AG08395 (cell line): ENCODE data around the gene EDIL3.
"Not testable (repeated sequence)": the region's sequence is repeated elsewhere in the genome, so short reads cannot be mapped to it uniquely, and the experiment has no call there.

Experiments
- DNase-seq: peaks from one replicate; pipeline ENCODE4 v3.0.0; 2012; ENCODE audit warnings: mixed read lengths, low spot score

Gene EDIL3

DNA sequence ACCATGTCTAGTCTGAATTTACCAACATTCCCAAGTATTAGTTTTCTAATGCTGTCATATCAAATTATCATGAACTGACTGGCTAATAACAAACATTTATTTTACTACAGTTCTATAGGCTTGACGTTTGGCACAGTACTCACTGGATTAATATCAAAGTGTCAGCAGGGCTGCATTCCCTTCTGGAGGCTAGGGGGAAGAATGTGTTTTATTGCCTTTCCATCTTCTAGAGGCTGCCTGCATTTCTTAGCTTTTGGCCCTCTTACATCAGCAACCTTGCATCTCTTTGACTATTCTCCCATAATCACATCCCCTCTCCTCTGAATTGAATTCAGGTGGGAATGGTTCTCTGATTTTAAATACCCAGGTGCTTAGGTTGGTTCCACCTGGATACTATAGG lies 84.7 kb downstream of the EDIL3 start:
- no peak for DNase-seq

DNA sequence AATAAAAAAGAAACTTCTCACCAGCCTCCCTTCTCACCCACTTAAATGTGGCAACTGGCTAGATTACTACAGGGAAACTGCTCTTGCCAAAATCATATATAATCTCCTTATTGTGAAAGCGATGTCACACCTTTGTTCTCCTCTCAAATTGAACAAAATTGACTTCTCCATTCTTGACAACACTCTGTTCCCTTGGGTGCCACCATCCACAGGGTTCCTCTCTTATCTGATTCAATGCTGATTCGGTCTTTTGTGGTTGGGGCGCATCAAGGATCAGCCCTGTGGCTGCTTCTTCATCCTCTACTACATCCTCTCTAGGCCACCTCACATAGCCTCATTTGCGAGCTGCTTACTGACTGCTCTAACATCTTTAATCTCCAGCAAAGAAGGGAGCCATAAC lies 86.1 kb downstream of the EDIL3 start:
- no peak for DNase-seq

DNA sequence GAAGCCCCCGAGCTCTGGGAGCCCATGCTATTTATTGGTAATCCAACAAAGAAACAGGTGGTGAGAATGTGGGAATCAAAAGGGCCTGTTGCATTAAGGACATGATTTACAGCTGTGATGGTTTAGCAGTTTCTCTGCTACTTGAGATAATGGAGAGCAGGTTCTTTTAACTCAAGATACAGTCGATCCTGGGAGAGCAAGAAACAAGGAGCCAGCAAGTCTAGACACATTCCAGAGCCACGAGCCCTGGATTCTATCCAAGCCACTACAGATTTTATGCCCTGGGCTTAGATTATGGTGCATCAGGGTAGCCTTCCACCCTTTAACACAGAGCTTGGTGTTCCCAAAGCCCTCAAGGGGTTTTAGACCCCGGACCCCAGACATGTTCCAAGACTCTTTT lies 87.0 kb downstream of the EDIL3 start:
- DNase-seq = not testable (repeated sequence)

DNA sequence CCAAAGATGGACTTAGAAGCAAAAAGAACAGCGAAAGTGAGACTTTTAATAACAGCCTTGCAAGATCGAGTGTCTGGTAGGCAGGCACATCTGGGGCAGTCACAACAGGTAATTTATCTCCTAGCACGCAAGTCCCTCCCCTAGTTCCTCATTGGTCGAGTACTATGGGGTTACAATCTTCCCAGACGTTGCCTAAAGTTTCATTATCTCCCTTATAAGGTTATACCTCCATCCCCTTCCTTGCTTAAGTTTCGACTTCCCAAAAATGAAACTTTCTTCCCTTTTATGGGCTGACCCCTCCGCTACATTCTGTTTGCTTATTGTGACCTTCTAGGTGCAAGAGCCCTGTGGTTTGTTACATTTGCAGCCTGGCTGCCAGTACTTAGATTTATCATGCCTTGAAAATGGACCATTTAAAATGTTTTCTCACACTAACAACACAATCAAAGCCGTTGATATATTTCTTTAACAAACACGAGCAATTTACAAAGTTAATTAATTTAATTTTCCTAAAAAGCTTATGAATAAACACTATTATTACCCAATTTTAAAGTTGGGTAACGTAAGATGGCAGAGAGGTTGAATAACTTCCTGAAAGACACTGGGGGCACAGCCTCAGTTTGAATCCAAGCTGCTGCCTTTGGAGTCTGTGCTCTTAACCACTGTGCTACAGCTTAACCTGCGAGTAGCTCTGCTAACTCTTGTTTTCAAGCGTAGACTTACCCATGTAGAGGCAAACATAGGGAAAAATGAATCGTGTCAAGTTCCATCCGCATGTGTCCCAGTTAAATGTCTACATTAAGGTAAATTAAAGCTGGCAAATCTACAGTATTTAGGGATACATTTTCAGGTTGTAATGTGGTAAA lies 91.7 kb downstream of the EDIL3 start:
- DNase-seq = no peak

GRCh38 chr5:84292000-84292642 lies 92.6 kb downstream of the EDIL3 start:
- DNase-seq = no peak

DNA sequence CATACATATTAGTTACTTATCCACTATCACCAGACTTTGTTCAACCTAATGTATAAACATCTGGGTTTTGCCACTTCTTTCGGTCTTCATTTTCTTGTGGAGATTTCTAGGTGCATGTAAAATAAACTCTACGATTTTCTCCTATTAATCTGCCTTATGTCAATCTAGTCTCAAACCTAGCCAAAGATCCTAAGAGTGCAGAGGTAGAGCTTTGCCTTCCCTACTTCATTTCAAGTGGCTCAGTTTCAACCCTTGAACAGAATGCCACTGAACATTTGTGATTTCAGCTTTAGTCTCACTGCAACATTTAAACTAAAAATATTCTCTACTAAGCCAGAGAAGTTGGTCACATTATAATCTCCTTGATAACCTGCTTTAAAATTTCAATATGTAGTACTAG lies 94.0 kb downstream of the EDIL3 start:
- no peak for DNase-seq

GRCh38 chr5:84290161-84290560 lies 94.5 kb downstream of the EDIL3 start:
- no peak for DNase-seq

- DNase-seq = peak; percentile 34
Measured at GRCh38 chr5:84287951-84288350, 96.7 kb downstream of the EDIL3 start.

GRCh38 chr5:84286662-84287061 lies 98.0 kb downstream of the EDIL3 start:
- no peak for DNase-seq

DNA sequence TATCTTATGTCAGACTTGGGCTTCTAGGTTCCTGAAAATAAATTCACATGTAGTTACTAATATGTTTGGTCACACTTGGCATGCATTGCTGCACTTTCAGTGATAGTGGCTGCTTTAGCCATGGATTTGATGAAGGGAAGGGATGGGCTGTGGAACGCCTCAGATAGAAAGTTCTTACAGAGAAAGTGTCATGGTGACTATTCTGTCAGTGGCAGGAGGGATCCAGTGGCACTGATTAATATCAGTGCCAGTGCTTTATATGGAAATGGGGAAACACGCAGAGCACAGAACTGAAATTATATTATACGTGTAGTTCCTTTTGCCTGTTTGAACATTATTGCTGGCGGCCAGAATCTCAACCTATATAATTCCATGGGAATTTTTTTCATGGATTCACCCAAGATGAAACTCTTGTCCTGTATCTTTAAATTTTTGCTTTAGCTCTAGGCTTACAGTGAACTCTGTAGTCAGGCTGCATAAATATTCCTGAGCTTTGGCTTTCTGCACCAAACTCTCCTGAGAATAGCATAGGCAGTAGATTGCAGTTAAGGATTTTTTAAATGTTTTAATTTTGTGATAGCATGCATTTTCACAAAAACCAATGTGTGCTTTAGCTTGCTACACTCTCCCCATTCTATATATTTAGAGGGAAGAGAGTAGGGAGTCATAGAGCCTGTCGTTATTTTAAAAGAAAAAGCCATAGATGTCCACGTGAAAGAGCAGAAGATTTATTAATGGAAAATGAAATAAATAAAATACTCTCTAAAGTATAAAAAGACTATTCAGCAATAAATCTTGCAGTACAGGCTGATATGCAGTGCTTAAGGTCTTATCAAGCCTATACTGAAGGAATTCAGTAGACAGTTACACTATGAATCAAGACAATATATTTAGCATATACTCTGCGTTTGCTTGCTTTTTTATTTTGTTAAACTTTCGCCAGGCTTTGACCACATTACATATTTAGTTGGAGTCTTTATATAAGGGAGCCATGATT lies 98.7 kb downstream of the EDIL3 start:
- DNase-seq = no peak

DNA sequence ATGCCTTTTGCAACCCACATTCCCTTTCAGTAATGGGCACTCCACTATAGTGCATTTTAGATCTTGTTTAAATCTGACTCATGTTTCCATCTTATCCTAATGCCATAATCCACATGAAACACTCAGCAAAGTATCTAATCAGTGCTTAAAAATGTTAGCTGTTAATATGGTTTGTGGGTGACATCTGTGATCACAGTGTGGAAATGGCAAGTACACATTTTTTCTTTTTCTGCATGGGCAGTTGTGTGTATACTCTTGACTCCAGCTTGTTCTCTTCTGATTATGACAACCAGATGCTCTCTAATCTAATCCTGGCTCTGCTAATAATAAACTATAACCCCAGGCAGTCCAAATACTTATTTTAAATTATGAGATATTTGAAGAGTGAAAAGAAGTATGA lies 103.3 kb downstream of the EDIL3 start:
- DNase-seq = no peak

DNA sequence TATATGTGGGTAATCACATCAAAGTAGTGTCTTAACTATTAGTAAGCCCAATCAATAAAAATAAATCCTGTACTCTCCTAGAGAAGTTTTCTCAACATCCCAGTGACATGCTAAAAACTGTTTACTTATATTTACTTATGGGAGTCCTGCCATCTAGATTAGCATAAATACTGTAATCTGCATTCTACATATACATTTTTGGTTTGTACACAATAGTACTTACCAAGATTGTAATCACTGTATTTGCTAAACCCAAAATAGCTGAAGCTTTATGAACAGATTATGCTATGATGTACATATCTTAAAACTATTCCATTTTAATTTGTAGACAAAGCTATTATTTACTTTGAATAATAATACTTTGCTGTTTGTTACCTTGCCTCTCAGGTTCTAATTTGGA lies 105.4 kb downstream of the EDIL3 start:
- no peak for DNase-seq

DNA sequence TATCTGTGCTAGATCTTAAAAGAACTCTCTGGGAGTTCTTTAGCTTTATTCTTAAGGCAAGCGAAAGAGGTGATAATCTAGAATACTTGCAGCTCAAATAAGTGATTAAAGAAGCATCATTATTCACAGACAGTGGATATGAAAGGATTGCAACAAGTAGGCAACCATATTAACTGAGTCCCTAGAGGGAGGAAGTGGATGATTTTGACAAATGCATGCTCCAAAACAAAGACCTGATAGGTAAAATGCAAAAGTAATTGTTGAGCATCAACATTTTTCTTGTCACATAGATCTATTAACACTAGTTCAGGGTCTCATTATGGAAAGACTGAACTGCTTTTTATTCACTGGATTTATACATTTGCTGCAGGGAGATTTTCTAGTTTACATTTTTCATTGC lies 109.1 kb downstream of the EDIL3 start:
- no peak for DNase-seq

DNA sequence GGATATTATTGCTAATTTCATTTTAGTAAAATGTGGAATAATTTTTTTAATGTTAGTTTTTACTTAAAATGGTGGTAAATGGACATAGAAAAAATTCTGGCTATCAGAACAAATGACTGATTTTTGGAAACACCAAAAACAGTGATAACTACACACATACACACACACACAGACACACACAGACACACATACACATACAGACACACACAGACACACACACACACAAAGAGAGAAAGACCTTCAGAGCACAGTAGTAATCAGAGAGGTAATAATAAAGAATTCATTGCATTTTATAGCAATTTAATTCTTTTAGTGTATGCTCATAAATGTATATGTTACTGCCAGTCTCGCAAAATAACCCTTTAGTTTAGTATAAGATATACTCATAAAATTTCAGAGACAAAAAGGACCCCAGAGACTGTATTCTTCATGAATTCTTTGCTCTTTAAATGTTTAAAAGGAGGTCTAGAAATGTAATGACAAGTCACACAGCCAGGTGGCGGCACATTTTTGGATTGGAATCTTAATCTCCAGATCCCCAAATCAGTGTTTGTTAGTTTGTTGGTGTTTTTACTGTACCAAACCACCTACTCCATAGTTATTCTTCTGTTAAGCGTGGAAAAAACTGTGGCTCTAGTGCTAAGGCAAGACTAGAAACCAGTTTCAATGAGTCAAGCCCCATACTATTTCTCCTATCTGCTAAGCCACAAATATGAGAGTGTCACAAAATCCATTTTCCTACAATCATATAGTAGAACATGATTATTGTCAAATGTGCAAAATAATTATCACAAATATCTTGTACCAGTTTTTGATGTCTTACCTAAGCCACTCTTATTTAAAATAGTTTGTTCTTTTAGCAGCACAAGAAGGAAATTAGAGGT lies 109.9 kb downstream of the EDIL3 start:
- peak; percentile 34 for DNase-seq

GRCh38 chr5:84273517-84273883 lies 111.2 kb downstream of the EDIL3 start:
- no peak for DNase-seq

- no peak for DNase-seq
Measured at GRCh38 chr5:84272771-84273516, 111.7 kb downstream of the EDIL3 start.

DNA sequence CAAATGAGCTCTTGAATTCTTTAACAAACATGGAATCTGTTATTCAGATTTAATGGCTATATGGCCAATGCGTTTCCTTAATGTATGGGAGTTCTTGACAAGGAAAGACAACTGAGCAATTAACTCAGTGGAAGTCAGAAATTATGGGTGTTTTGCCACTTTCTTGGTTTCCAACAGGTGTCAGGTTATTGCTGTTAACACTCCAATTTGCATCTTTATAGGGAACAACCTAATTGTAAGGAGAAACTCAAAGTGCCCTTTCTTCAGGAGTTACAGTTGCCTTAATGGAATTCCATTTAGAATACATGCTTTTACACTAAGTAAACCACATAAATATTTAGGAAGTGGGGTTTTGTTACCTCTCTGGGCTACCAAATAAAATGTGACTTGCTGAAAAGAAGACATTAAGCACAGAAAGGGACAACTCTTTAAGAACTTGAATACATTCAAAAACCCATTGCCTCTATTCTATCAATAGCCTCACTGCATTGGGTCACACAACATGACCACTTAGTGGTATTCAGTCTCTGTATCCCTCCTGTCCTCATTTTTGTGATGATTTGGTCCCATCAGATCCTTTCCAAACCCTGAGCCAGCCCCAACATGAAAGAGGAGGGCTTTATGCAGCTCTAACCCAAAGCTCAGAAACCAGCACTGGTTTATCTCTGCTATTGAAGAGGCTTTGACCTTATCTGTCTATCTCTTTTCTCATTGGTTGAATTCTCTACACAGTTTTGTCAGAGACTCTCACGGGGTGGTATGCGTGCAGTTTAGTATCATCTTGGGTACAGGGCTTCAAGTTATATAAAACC lies 118.7 kb downstream of the EDIL3 start:
- DNase-seq = no peak

GRCh38 chr5:84265130-84265529 lies 119.5 kb downstream of the EDIL3 start:
- no peak for DNase-seq

- no peak for DNase-seq
Measured at GRCh38 chr5:84260939-84261338, 123.7 kb downstream of the EDIL3 start.

DNA sequence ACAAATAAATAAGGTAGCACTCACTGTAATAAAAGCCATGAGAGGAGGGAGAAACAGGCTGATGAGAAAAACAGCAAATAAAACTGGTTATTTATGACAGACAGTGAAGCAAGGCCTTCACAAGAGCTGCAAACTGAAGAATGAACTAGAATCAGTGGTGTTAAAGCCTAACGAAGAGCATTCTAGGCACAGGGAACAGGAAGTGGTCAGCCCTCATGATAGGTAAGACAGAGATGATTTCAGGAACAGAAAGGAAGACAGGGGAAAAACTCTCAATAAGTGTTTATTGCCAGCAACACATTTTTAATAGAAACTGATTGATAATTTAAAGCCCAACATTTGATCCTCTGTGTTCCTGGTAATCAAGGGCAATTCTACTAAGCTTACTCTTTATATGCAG lies 124.5 kb downstream of the EDIL3 start:
- DNase-seq = no peak
